ENCODE data around the gene CCNH. TPM values are rescaled to one million over a fixed set of nuclear protein-coding genes. Genes with fewer than 3 reads are reported as not detected.

The CCNH gene
- total RNA-seq, 1 donor from 2014 or later: 33.9 TPM

- Mint-ChIP-seq H3K4me3 (ENCODE audit: unreplicated experiment) (peak overlapping the region; percentile 35), H3K9me3 (ENCODE audit: unreplicated experiment) (no peaks in the 10 kb centered on the region), H3K27ac (ENCODE audit: unreplicated experiment) (no peak overlapping the region), H3K4me1 (ENCODE audit: unreplicated experiment) (no peaks in the 10 kb centered on the region), H3K36me3 (ENCODE audit: low read depth, unreplicated experiment) (peaks cover 28% of the 10 kb centered on the region), H3K27me3 (ENCODE audit: unreplicated experiment) (no peaks in the 10 kb centered on the region)
- no peak for TF ChIP-seq CTCF (IDR thresholded peaks at IDR 0.05; ENCODE audit: unreplicated experiment)
- no peak for DNase-seq (ENCODE audit: low spot score)
Observed at GRCh38 chr5:87392801-87393200, 19.9 kb downstream of the CCNH start.

GRCh38 chr5:87392170-87392569 is 20.6 kb downstream of the CCNH start:
- DNase-seq (ENCODE audit: low spot score): no peak
- H3K4me3 Mint-ChIP-seq (ENCODE audit: unreplicated experiment): peak overlapping the region; percentile 35
- no peaks in the 10 kb centered on the region for H3K4me1 Mint-ChIP-seq (ENCODE audit: unreplicated experiment)
- no peaks in the 10 kb centered on the region for H3K9me3 Mint-ChIP-seq (ENCODE audit: unreplicated experiment)
- H3K36me3 Mint-ChIP-seq (ENCODE audit: low read depth, unreplicated experiment): peaks cover 28% of the 10 kb centered on the region
- no peak overlapping the region for H3K27ac Mint-ChIP-seq (ENCODE audit: unreplicated experiment)
- H3K27me3 Mint-ChIP-seq (ENCODE audit: unreplicated experiment): no peaks in the 10 kb centered on the region
- no peak for TF ChIP-seq CTCF (IDR thresholded peaks at IDR 0.05; ENCODE audit: unreplicated experiment)

- Mint-ChIP-seq H3K4me1 (ENCODE audit: unreplicated experiment) (no peaks in the 10 kb centered on the region), H3K27ac (ENCODE audit: unreplicated experiment) (no peak overlapping the region), H3K36me3 (ENCODE audit: low read depth, unreplicated experiment) (peaks cover 26% of the 10 kb centered on the region), H3K9me3 (ENCODE audit: unreplicated experiment) (no peaks in the 10 kb centered on the region), H3K27me3 (ENCODE audit: unreplicated experiment) (no peaks in the 10 kb centered on the region), H3K4me3 (ENCODE audit: unreplicated experiment) (peak overlapping the region; percentile 42)
- no peak for DNase-seq (ENCODE audit: low spot score)
- no peak for TF ChIP-seq CTCF (IDR thresholded peaks at IDR 0.05; ENCODE audit: unreplicated experiment)
Observed at GRCh38 chr5:87390576-87391199, 22.0 kb downstream of the CCNH start.

GRCh38 chr5:87390075-87390474 is 22.7 kb downstream of the CCNH start:
- Mint-ChIP-seq H3K27ac (ENCODE audit: unreplicated experiment) (no peak overlapping the region), H3K27me3 (ENCODE audit: unreplicated experiment) (no peaks in the 10 kb centered on the region), H3K9me3 (ENCODE audit: unreplicated experiment) (no peaks in the 10 kb centered on the region), H3K4me3 (ENCODE audit: unreplicated experiment) (no peak overlapping the region), H3K36me3 (ENCODE audit: low read depth, unreplicated experiment) (peaks cover 27% of the 10 kb centered on the region), H3K4me1 (ENCODE audit: unreplicated experiment) (no peaks in the 10 kb centered on the region)
- DNase-seq (ENCODE audit: low spot score): no peak
- no peak for TF ChIP-seq CTCF (IDR thresholded peaks at IDR 0.05; ENCODE audit: unreplicated experiment)

- no peak for DNase-seq (ENCODE audit: low spot score)
- Mint-ChIP-seq H3K9me3 (ENCODE audit: unreplicated experiment) (no peaks in the 10 kb centered on the region), H3K27ac (ENCODE audit: unreplicated experiment) (no peak overlapping the region), H3K4me1 (ENCODE audit: unreplicated experiment) (no peaks in the 10 kb centered on the region), H3K4me3 (ENCODE audit: unreplicated experiment) (no peak overlapping the region), H3K27me3 (ENCODE audit: unreplicated experiment) (no peaks in the 10 kb centered on the region), H3K36me3 (ENCODE audit: low read depth, unreplicated experiment) (peaks cover 27% of the 10 kb centered on the region)
- TF ChIP-seq CTCF (IDR thresholded peaks at IDR 0.05; ENCODE audit: unreplicated experiment): no peak
Observed at GRCh38 chr5:87389296-87390034, 23.3 kb downstream of the CCNH start.
